Stimulated activated CD8-positive, alpha-beta memory T cell treated with anti-CD3 and anti-CD28 coated beads, Interleukin-7, amount 100 ng/mL, for 24 hours (primary cell): ENCODE measurements around the gene TRMT2A.

Experiments
- DNase-seq: peaks from one replicate; pipeline ENCODE4 v3.0.0-alpha.2; 2020; ENCODE audit warnings: low read depth

The TRMT2A gene

GRCh38 chr22:20062043-20062765 lies 54.8 kb downstream of the TRMT2A start:
- no peak for DNase-seq
